DMS114 treated with DMSO at 0.1 percent for 48 hours (cell line): ENCODE measurements around the gene SELENOS.
A peak's percentile ranks its signal among the peaks of the same experiment; 100 is the strongest.
"Not testable (repeated sequence)": the region's sequence is repeated elsewhere in the genome, so short reads cannot be mapped to it uniquely, and the experiment has no call there.

Source experiments
- DNase-seq: peaks from one replicate; lab custom pipeline; 2025; ENCODE audit not compliant: unreplicated experiment; lab: John Stamatoyannopoulos, UW

Gene SELENOS

GRCh38 chr15:101310161-101310480 is 32.8 kb upstream of the SELENOS start:
- DNase-seq = no peak

- DNase-seq = no peak
Measured at GRCh38 chr15:101309436-101310160, 32.3 kb upstream of the SELENOS start.

GRCh38 chr15:101308604-101309435 is 31.5 kb upstream of the SELENOS start:
- DNase-seq = no peak

GRCh38 chr15:101307897-101308603 is 30.8 kb upstream of the SELENOS start:
- no peak for DNase-seq

- DNase-seq = no peak
Measured at GRCh38 chr15:101307048-101307896, 30.0 kb upstream of the SELENOS start.

GRCh38 chr15:101306341-101307047 is 29.2 kb upstream of the SELENOS start:
- no peak for DNase-seq

- DNase-seq = no peak
Measured at GRCh38 chr15:101305820-101306255, 28.6 kb upstream of the SELENOS start.

- DNase-seq = no peak
Measured at GRCh38 chr15:101303408-101303807, 26.1 kb upstream of the SELENOS start.

- DNase-seq = no peak
Measured at GRCh38 chr15:101296418-101297405, 19.4 kb upstream of the SELENOS start.

GRCh38 chr15:101295607-101296161 is 18.4 kb upstream of the SELENOS start:
- no peak for DNase-seq

GRCh38 chr15:101294731-101295606 is 17.7 kb upstream of the SELENOS start, which contains the start of gene SNRPA1:
TSS of gene SNRPA1 (minus strand) at chr15:101295248. CDS start at chr15:101295178, 70 bp downstream.
- DNase-seq = peak; percentile 93

- DNase-seq = no peak
Measured at GRCh38 chr15:101293122-101293521, 15.8 kb upstream of the SELENOS start.

- DNase-seq = peak; percentile 57
Measured at GRCh38 chr15:101288905-101289513, 11.7 kb upstream of the SELENOS start.

- DNase-seq = not testable (repeated sequence)
Measured at GRCh38 chr15:101287342-101287741, 10.1 kb upstream of the SELENOS start.

GRCh38 chr15:101286471-101287114 is 9.3 kb upstream of the SELENOS start:
- no peak for DNase-seq

GRCh38 chr15:101283931-101284330 is 6.6 kb upstream of the SELENOS start:
- DNase-seq = no peak

GRCh38 chr15:101280007-101280406 is 2.7 kb upstream of the SELENOS start:
- no peak for DNase-seq
